ENCODE measurements around the gene AKAP13. TPM values are rescaled to one million over a fixed set of nuclear protein-coding genes. Genes with fewer than 3 reads are reported as not detected.

The AKAP13 gene
- polyA plus RNA-seq, 1 experiment, result 15.5 TPM

DNA sequence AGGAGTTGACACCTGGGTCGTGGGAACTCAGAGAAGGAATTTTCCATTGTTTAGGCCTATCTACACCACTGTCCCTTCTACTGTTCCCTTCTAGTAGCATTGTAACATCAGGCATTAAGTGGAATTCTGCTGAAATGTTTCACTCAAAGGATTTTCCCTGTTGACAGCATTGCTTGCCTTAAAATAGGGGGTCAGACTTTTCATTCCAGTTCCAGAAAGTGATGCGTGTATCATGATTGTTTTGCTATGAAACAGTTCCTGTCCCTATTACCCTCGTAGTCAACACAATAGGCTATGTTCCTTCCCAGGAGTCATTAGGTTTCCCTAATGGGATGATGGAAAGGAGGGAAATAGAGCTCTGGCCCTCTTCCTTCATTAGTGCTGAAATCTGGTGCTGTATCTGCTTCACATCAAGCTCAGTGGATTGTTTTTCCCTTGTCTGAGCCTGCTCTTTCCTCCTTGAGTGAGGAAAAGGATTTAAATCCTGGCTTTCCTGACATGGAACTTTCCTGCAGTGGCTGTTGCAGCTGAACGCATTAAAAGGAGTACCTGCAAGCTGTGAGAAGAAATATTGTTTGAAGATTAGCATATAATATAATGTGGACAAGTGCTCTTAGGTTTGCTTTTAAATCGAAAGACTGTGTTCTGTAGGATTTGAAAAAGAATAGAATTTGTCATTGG lies 218.5 kb downstream of the AKAP13 start:
- H3K27me3 ChIP-seq (ENCODE audit: control insufficient read depth, insufficient read depth, low read length), result no peaks in the 10 kb centered on the region
- no peak overlapping the region for H3K4me3 ChIP-seq (ENCODE audit: low read depth, low read length)
- no peaks in the 10 kb centered on the region for H3K9me3 ChIP-seq (ENCODE audit: control insufficient read depth, insufficient read depth, low read length)
- POLR2A ChIA-PET, result no interaction called here
- H3K27ac ChIP-seq (ENCODE audit: low read depth, low read length), result no peak overlapping the region
- no peak for DNase-seq (ENCODE audit: low read depth, low spot score)
- no peak for TF ChIP-seq CTCF (IDR thresholded peaks at IDR 0.05; ENCODE audit: low read depth, low read length)
- CTCF ChIA-PET, result interaction anchor here (1.2 kb wide), 1 partner anchor 9 kb away, joined by 3 read pairs; no protein-coding TSS in a partner anchor

GRCh38 chr15:85600001-85600400 lies 219.6 kb downstream of the AKAP13 start:
- Histone ChIP-seq H3K9me3 (ENCODE audit: control insufficient read depth, insufficient read depth, low read length) (no peaks in the 10 kb centered on the region), H3K4me3 (ENCODE audit: low read depth, low read length) (no peak overlapping the region), H3K27ac (ENCODE audit: low read depth, low read length) (no peak overlapping the region), H3K27me3 (ENCODE audit: control insufficient read depth, insufficient read depth, low read length) (no peaks in the 10 kb centered on the region)
- ChIA-PET POLR2A (no interaction called here), CTCF (interaction anchor here (0.6 to 1.7 kb wide), 4 partner anchors 8 to 113 kb away, joined by 3 to 6 read pairs (median 4); no protein-coding TSS in a partner anchor)
- no peak for DNase-seq (ENCODE audit: low read depth, low spot score)
- TF ChIP-seq CTCF (IDR thresholded peaks at IDR 0.05; ENCODE audit: low read depth, low read length), result no peak

DNA sequence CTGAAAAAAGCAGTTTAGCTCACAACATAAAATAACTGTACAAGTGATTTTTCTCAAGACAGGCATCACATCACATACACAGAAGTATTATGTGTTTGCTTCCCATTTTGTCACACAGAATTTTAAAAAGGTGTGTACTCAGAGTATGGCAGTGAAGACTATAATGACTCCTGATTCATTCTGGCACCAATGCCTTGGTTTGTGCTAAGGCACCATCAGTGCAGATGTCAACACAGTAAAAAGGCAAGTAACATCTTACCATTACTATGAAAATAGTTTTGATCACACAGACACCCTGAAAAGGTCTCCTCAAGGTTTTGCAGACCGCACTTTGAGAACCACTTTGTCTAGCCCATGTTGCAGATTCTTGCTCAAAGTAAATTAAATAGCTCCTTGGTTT lies 222.8 kb downstream of the AKAP13 start:
- Histone ChIP-seq H3K4me3 (ENCODE audit: low read depth, low read length) (no peak overlapping the region), H3K9me3 (ENCODE audit: control insufficient read depth, insufficient read depth, low read length) (no peaks in the 10 kb centered on the region), H3K27me3 (ENCODE audit: control insufficient read depth, insufficient read depth, low read length) (no peaks in the 10 kb centered on the region), H3K27ac (ENCODE audit: low read depth, low read length) (no peak overlapping the region)
- ChIA-PET POLR2A (no interaction called here), CTCF (no interaction called here)
- DNase-seq (ENCODE audit: low read depth, low spot score), result no peak
- no peak for TF ChIP-seq CTCF (IDR thresholded peaks at IDR 0.05; ENCODE audit: low read depth, low read length)

- DNase-seq (ENCODE audit: low read depth, low spot score), result no peak
- H3K4me3 ChIP-seq (ENCODE audit: low read depth, low read length), result no peak overlapping the region
- no peaks in the 10 kb centered on the region for H3K27me3 ChIP-seq (ENCODE audit: control insufficient read depth, insufficient read depth, low read length)
- TF ChIP-seq CTCF (IDR thresholded peaks at IDR 0.05; ENCODE audit: low read depth, low read length), result no peak
- ChIA-PET CTCF (interaction anchor here (2.3 to 2.6 kb wide), 2 partner anchors 12 to 13 kb away, joined by 7 to 8 read pairs; no protein-coding TSS in a partner anchor), POLR2A (no interaction called here)
- no peaks in the 10 kb centered on the region for H3K9me3 ChIP-seq (ENCODE audit: control insufficient read depth, insufficient read depth, low read length)
- H3K27ac ChIP-seq (ENCODE audit: low read depth, low read length), result no peak overlapping the region
Observed at GRCh38 chr15:85603703-85604102, 223.3 kb downstream of the AKAP13 start.

- Histone ChIP-seq H3K27ac (ENCODE audit: low read depth, low read length) (no peak overlapping the region), H3K9me3 (ENCODE audit: control insufficient read depth, insufficient read depth, low read length) (no peaks in the 10 kb centered on the region), H3K27me3 (ENCODE audit: control insufficient read depth, insufficient read depth, low read length) (no peaks in the 10 kb centered on the region), H3K4me3 (ENCODE audit: low read depth, low read length) (no peak overlapping the region)
- TF ChIP-seq CTCF (IDR thresholded peaks at IDR 0.05; ENCODE audit: low read depth, low read length), result no peak
- no peak for DNase-seq (ENCODE audit: low read depth, low spot score)
- CTCF ChIA-PET, result interaction anchor here (2.3 to 2.6 kb wide), 2 partner anchors 12 to 13 kb away, joined by 7 to 8 read pairs; no protein-coding TSS in a partner anchor
- POLR2A ChIA-PET, result no interaction called here
Observed at GRCh38 chr15:85604194-85604593, 223.8 kb downstream of the AKAP13 start.

Data from AG04450 (cell line).